Neuron (in vitro differentiated cells): ENCODE measurements around the gene CFAP97D1.
"Not testable (repeated sequence)": the region's sequence is repeated elsewhere in the genome, so short reads cannot be mapped to it uniquely, and the experiment has no call there.

Source experiments
- H2AFZ ChIP-seq: one replicate; pipeline ENCODE4 v1.6.1; 2013; ENCODE audit warnings: low read depth, mild to moderate bottlenecking, inconsistent platforms, low read length, moderate library complexity
- H3K27me3 ChIP-seq: one replicate; pipeline ENCODE4 v1.6.1; 2013; ENCODE audit warnings: low read length; ENCODE audit not compliant: insufficient read depth
- H3K36me3 ChIP-seq: one replicate; pipeline ENCODE4 v1.6.1; 2013; ENCODE audit warnings: low read length; ENCODE audit not compliant: insufficient read depth
- H3K4me1 ChIP-seq: one replicate; pipeline ENCODE4 v1.6.1; 2013; ENCODE audit warnings: low read length; ENCODE audit not compliant: insufficient read depth
- H3K4me3 ChIP-seq: 2 replicates; pipeline ENCODE4 v1.5.1; 2013; ENCODE audit warnings: mild to moderate bottlenecking, low read length, moderate library complexity
- H3K9me3 ChIP-seq: one replicate; pipeline ENCODE4 v1.6.1; 2013; ENCODE audit warnings: low read length

Gene CFAP97D1

GRCh38 chr17:43790311-43790940, 10.2 kb downstream of the CFAP97D1 start:
- Histone ChIP-seq H3K4me1 (peaks cover 3% of the 10 kb centered on the region), H3K36me3 (no peaks in the 10 kb centered on the region), H3K4me3 (no peak overlapping the region), H3K27me3 (no peaks in the 10 kb centered on the region), H2AFZ (no peak overlapping the region), H3K9me3 (no peaks in the 10 kb centered on the region)

GRCh38 chr17:43791589-43791988, 11.4 kb downstream of the CFAP97D1 start:
- H3K36me3 ChIP-seq, result no peaks in the 10 kb centered on the region
- peak overlapping the region; percentile 48 for H3K4me3 ChIP-seq

GRCh38 chr17:43792668-43793067, 12.4 kb downstream of the CFAP97D1 start:
- H3K4me1 ChIP-seq, H2AFZ ChIP-seq, H3K9me3 ChIP-seq, H3K36me3 ChIP-seq, H3K4me3 ChIP-seq, H3K27me3 ChIP-seq: not testable (repeated sequence)

More at GRCh38 chr17:43791589-43791988, 11.4 kb downstream of the CFAP97D1 start:
- Histone ChIP-seq H3K4me1 (peaks cover 3% of the 10 kb centered on the region), H2AFZ (peak overlapping the region; percentile 67), H3K9me3 (no peaks in the 10 kb centered on the region), H3K27me3 (no peaks in the 10 kb centered on the region)

GRCh38 chr17:43798024-43798423, 17.8 kb downstream of the CFAP97D1 start:
- not testable (repeated sequence) for H3K4me3 ChIP-seq, H3K9me3 ChIP-seq, H3K36me3 ChIP-seq, H3K27me3 ChIP-seq, H2AFZ ChIP-seq
- H3K4me1 ChIP-seq, result peaks cover 13% of the 10 kb centered on the region

- Histone ChIP-seq H3K9me3 (peaks cover 2% of the 10 kb centered on the region), H3K4me1 (peaks cover 13% of the 10 kb centered on the region), H2AFZ (no peak overlapping the region), H3K4me3 (no peak overlapping the region), H3K36me3 (no peaks in the 10 kb centered on the region), H3K27me3 (no peaks in the 10 kb centered on the region)
Observed at GRCh38 chr17:43799047-43799446, 18.8 kb downstream of the CFAP97D1 start.

- H3K4me3 ChIP-seq, result no peak overlapping the region
- H3K27me3 ChIP-seq, result no peaks in the 10 kb centered on the region
- peaks cover 2% of the 10 kb centered on the region for H3K9me3 ChIP-seq
- H3K4me1 ChIP-seq, result peaks cover 13% of the 10 kb centered on the region
- H3K36me3 ChIP-seq, result no peaks in the 10 kb centered on the region
- H2AFZ ChIP-seq, result no peak overlapping the region
Observed at GRCh38 chr17:43800736-43801135, 20.5 kb downstream of the CFAP97D1 start.

- peaks cover 2% of the 10 kb centered on the region for H3K9me3 ChIP-seq
- no peaks in the 10 kb centered on the region for H3K36me3 ChIP-seq
- no peaks in the 10 kb centered on the region for H3K27me3 ChIP-seq
- no peak overlapping the region for H2AFZ ChIP-seq
- H3K4me3 ChIP-seq, result no peak overlapping the region
- peaks cover 13% of the 10 kb centered on the region for H3K4me1 ChIP-seq
Observed at GRCh38 chr17:43801844-43802243, 21.6 kb downstream of the CFAP97D1 start.

GRCh38 chr17:43803758-43804157, 23.5 kb downstream of the CFAP97D1 start:
- no peak overlapping the region for H2AFZ ChIP-seq
- no peaks in the 10 kb centered on the region for H3K9me3 ChIP-seq
- peaks cover 13% of the 10 kb centered on the region for H3K4me1 ChIP-seq
- H3K4me3 ChIP-seq, result no peak overlapping the region
- no peaks in the 10 kb centered on the region for H3K27me3 ChIP-seq
- peaks cover 4% of the 10 kb centered on the region for H3K36me3 ChIP-seq

GRCh38 chr17:43805117-43805516, 24.9 kb downstream of the CFAP97D1 start:
- no peaks in the 10 kb centered on the region for H3K27me3 ChIP-seq
- no peak overlapping the region for H2AFZ ChIP-seq
- H3K9me3 ChIP-seq, result no peaks in the 10 kb centered on the region
- H3K4me3 ChIP-seq, result no peak overlapping the region
- H3K4me1 ChIP-seq, result peaks cover 13% of the 10 kb centered on the region
- H3K36me3 ChIP-seq, result peaks cover 5% of the 10 kb centered on the region

- Histone ChIP-seq H3K27me3 (no peaks in the 10 kb centered on the region), H3K4me3 (no peak overlapping the region), H3K36me3 (peaks cover 5% of the 10 kb centered on the region), H2AFZ (no peak overlapping the region), H3K4me1 (no peaks in the 10 kb centered on the region), H3K9me3 (no peaks in the 10 kb centered on the region)
Observed at GRCh38 chr17:43808076-43808475, 27.8 kb downstream of the CFAP97D1 start.

GRCh38 chr17:43809121-43809520, 28.9 kb downstream of the CFAP97D1 start:
- Histone ChIP-seq H3K4me1 (no peaks in the 10 kb centered on the region), H3K9me3 (no peaks in the 10 kb centered on the region), H3K36me3 (peaks cover 5% of the 10 kb centered on the region), H2AFZ (no peak overlapping the region), H3K4me3 (no peak overlapping the region), H3K27me3 (no peaks in the 10 kb centered on the region)

GRCh38 chr17:43810226-43810715, 30.0 kb downstream of the CFAP97D1 start:
- H3K27me3 ChIP-seq, result no peaks in the 10 kb centered on the region
- H3K4me3 ChIP-seq, result no peak overlapping the region
- no peaks in the 10 kb centered on the region for H3K4me1 ChIP-seq
- H2AFZ ChIP-seq, result no peak overlapping the region
- peaks cover 5% of the 10 kb centered on the region for H3K36me3 ChIP-seq
- H3K9me3 ChIP-seq, result no peaks in the 10 kb centered on the region

GRCh38 chr17:43810823-43811222, 30.6 kb downstream of the CFAP97D1 start:
- H3K27me3 ChIP-seq, result no peaks in the 10 kb centered on the region
- no peaks in the 10 kb centered on the region for H3K9me3 ChIP-seq
- no peak overlapping the region for H3K4me3 ChIP-seq
- H2AFZ ChIP-seq, result no peak overlapping the region
- peaks cover 5% of the 10 kb centered on the region for H3K36me3 ChIP-seq
- H3K4me1 ChIP-seq, result no peaks in the 10 kb centered on the region
